ENCODE data around the gene ELN. TPM values are rescaled to one million over a fixed set of nuclear protein-coding genes. Genes with fewer than 3 reads are reported as not detected.

The ELN gene
- total RNA-seq, 2 donors from 2014 or later, result 0.10 TPM; not detected in 1

GRCh38 chr7:74061840-74062539 is 34.0 kb downstream of the ELN start:
- peak; percentile 94 to 97 for ATAC-seq
- Mint-ChIP-seq H3K4me1 (ENCODE audit: low read depth in 2 of 2) (peaks cover 7 to 16% of the 10 kb centered on the region in 2 donors), H3K4me3 (peak overlapping the region; percentile 85), H3K27me3 (peaks cover 0 to 8% of the 10 kb centered on the region in 2 donors), H3K27ac (peak overlapping the region; percentile 95 to 99), H3K9me3 (no peaks in the 10 kb centered on the region), H3K36me3 (no peaks in the 10 kb centered on the region)
- DNase-seq (ENCODE audit: low spot score), result peak; percentile 87

- H3K4me3 Mint-ChIP-seq, result no peak overlapping the region
- peaks cover 0 to 2% of the 10 kb centered on the region in 2 donors for H3K27me3 Mint-ChIP-seq
- no peaks in the 10 kb centered on the region for H3K36me3 Mint-ChIP-seq
- DNase-seq (ENCODE audit: low spot score) (no peak), ATAC-seq (no peak)
- H3K4me1 Mint-ChIP-seq (ENCODE audit: low read depth in 2 of 2), result peaks cover 7 to 13% of the 10 kb centered on the region in 2 donors
- H3K27ac Mint-ChIP-seq, result peak overlapping the region in 1 of 2 donors; percentile 99
- H3K9me3 Mint-ChIP-seq, result no peaks in the 10 kb centered on the region
These were observed 35.3 kb downstream of the ELN start for GRCh38 chr7:74063223-74063641.

- Mint-ChIP-seq H3K9me3 (no peaks in the 10 kb centered on the region), H3K36me3 (no peaks in the 10 kb centered on the region), H3K27ac (peak overlapping the region in 1 of 2 donors; percentile 60), H3K27me3 (no peaks in the 10 kb centered on the region), H3K4me1 (ENCODE audit: low read depth in 2 of 2) (peaks cover 7 to 12% of the 10 kb centered on the region in 2 donors), H3K4me3 (no peak overlapping the region)
- DNase-seq (ENCODE audit: low spot score) (no peak), ATAC-seq (no peak)
These were observed 35.7 kb downstream of the ELN start for GRCh38 chr7:74063646-74064045.

- Mint-ChIP-seq H3K36me3 (no peaks in the 10 kb centered on the region), H3K4me1 (ENCODE audit: low read depth in 2 of 2) (peaks cover 7 to 12% of the 10 kb centered on the region in 2 donors), H3K27me3 (no peaks in the 10 kb centered on the region), H3K4me3 (no peak overlapping the region), H3K27ac (no peak overlapping the region), H3K9me3 (no peaks in the 10 kb centered on the region)
- DNase-seq (ENCODE audit: low spot score), result no peak
- no peak for ATAC-seq
These were observed 36.7 kb downstream of the ELN start for GRCh38 chr7:74064696-74065095.

DNA sequence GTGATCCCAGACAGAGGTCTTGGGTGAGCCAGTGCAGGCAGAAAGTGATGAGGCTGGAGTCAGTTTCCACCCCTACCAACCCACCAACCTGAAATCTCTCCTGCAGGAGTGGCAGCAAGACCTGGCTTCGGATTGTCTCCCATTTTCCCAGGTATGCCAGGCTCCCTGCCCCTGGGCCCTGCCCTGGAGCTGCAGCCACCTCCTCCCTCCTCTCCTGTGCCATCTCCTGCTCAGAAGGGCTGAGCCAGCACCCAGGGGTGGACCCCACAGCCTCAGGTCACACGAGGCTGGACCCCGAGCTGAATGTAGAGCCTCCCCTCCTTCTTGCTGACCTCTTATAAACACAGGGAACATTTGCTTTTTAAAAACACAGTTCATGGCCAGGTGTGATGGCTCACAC is 38.7 kb downstream of the ELN start:
- Mint-ChIP-seq H3K4me1 (ENCODE audit: low read depth in 2 of 2) (peaks cover 7 to 14% of the 10 kb centered on the region in 2 donors), H3K27me3 (no peaks in the 10 kb centered on the region), H3K27ac (no peak overlapping the region), H3K4me3 (no peak overlapping the region), H3K36me3 (no peaks in the 10 kb centered on the region), H3K9me3 (no peaks in the 10 kb centered on the region)
- ATAC-seq (no peak), DNase-seq (ENCODE audit: low spot score) (no peak)

DNA sequence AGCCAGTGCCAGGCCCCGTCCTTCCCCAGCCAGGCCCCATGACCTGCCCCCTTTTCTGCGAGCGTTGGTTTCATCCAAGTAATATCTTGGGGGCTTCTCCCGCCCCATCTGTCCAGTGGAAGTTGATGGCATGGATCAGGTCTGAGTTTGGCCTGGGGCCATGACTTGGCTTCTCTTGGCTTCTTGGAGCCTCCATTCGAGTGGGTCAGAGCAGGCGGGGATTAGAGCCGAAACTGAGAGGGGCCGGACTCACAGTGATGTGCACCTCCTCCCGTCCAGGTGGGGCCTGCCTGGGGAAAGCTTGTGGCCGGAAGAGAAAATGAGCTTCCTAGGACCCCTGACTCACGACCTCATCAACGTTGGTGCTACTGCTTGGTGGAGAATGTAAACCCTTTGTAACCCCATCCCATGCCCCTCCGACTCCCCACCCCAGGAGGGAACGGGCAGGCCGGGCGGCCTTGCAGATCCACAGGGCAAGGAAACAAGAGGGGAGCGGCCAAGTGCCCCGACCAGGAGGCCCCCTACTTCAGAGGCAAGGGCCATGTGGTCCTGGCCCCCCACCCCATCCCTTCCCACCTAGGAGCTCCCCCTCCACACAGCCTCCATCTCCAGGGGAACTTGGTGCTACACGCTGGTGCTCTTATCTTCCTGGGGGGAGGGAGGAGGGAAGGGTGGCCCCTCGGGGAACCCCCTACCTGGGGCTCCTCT is 40.6 kb downstream of the ELN start:
- no peaks in the 10 kb centered on the region for H3K9me3 Mint-ChIP-seq
- no peak overlapping the region for H3K4me3 Mint-ChIP-seq
- H3K4me1 Mint-ChIP-seq (ENCODE audit: low read depth in 2 of 2), result peaks cover 0 to 7% of the 10 kb centered on the region in 2 donors
- no peak for ATAC-seq
- no peak overlapping the region for H3K27ac Mint-ChIP-seq
- no peak for DNase-seq (ENCODE audit: low spot score)
- H3K27me3 Mint-ChIP-seq, result no peaks in the 10 kb centered on the region
- no peaks in the 10 kb centered on the region for H3K36me3 Mint-ChIP-seq

DNA sequence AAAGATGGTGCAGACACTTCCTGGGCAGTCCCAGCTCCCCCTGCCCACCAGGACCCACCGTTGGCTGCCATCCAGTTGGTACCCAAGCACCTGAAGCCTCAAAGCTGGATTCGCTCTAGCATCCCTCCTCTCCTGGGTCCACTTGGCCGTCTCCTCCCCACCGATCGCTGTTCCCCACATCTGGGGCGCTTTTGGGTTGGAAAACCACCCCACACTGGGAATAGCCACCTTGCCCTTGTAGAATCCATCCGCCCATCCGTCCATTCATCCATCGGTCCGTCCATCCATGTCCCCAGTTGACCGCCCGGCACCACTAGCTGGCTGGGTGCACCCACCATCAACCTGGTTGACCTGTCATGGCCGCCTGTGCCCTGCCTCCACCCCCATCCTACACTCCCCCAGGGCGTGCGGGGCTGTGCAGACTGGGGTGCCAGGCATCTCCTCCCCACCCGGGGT is 41.1 kb downstream of the ELN start:
- Mint-ChIP-seq H3K4me3 (no peak overlapping the region), H3K27ac (no peak overlapping the region), H3K36me3 (no peaks in the 10 kb centered on the region), H3K4me1 (ENCODE audit: low read depth in 2 of 2) (peaks cover 0 to 7% of the 10 kb centered on the region in 2 donors), H3K9me3 (no peaks in the 10 kb centered on the region), H3K27me3 (no peaks in the 10 kb centered on the region)
- ATAC-seq (no peak), DNase-seq (ENCODE audit: low spot score) (no peak)

GRCh38 chr7:74069790-74070618 is 42.0 kb downstream of the ELN start:
- H3K36me3 Mint-ChIP-seq, result no peaks in the 10 kb centered on the region
- H3K27ac Mint-ChIP-seq, result peak overlapping the region in 1 of 2 donors; percentile 16
- H3K27me3 Mint-ChIP-seq, result no peaks in the 10 kb centered on the region
- H3K4me1 Mint-ChIP-seq (ENCODE audit: low read depth in 2 of 2), result peaks cover 0 to 7% of the 10 kb centered on the region in 2 donors
- DNase-seq (ENCODE audit: low spot score), result no peak
- no peak for ATAC-seq
- no peak overlapping the region for H3K4me3 Mint-ChIP-seq
- H3K9me3 Mint-ChIP-seq, result no peaks in the 10 kb centered on the region

DNA sequence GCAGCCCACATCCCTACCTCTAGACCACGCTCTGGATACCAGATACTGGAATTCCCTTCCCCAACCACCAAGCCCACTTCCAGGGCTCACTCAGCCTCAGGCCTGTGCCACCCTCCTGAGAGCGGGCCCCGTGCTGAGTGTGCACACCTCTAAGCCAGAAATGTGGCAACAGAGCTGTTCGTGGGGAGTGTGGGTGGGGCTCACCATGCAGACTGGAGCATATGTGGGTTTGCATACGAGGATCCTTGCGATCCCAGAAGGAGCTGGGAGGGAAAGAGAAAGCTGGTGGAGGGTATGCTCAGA is 42.6 kb downstream of the ELN start:
- no peak for ATAC-seq
- H3K4me1 Mint-ChIP-seq (ENCODE audit: low read depth in 2 of 2), result peaks cover 0 to 7% of the 10 kb centered on the region in 2 donors
- no peak for DNase-seq (ENCODE audit: low spot score)
- peak overlapping the region in 1 of 2 donors; percentile 16 for H3K27ac Mint-ChIP-seq
- no peaks in the 10 kb centered on the region for H3K9me3 Mint-ChIP-seq
- H3K4me3 Mint-ChIP-seq, result no peak overlapping the region
- H3K27me3 Mint-ChIP-seq, result no peaks in the 10 kb centered on the region
- H3K36me3 Mint-ChIP-seq, result no peaks in the 10 kb centered on the region

- Mint-ChIP-seq H3K27ac (no peak overlapping the region), H3K9me3 (no peaks in the 10 kb centered on the region), H3K27me3 (no peaks in the 10 kb centered on the region), H3K36me3 (no peaks in the 10 kb centered on the region), H3K4me1 (ENCODE audit: low read depth in 2 of 2) (peaks cover 0 to 7% of the 10 kb centered on the region in 2 donors), H3K4me3 (no peak overlapping the region)
- DNase-seq (ENCODE audit: low spot score) (no peak), ATAC-seq (no peak)
These were observed 43.1 kb downstream of the ELN start for GRCh38 chr7:74071121-74071520.

GRCh38 chr7:74074770-74075169 is 46.8 kb downstream of the ELN start:
- Mint-ChIP-seq H3K4me1 (ENCODE audit: low read depth in 2 of 2) (peaks cover 0 to 4% of the 10 kb centered on the region in 2 donors), H3K27me3 (no peaks in the 10 kb centered on the region), H3K27ac (no peak overlapping the region), H3K4me3 (no peak overlapping the region), H3K9me3 (no peaks in the 10 kb centered on the region), H3K36me3 (no peaks in the 10 kb centered on the region)
- DNase-seq (ENCODE audit: low spot score) (no peak), ATAC-seq (no peak)

GRCh38 chr7:74078461-74078860 is 50.5 kb downstream of the ELN start:
- no peak for ATAC-seq
- Mint-ChIP-seq H3K27me3 (no peaks in the 10 kb centered on the region), H3K9me3 (no peaks in the 10 kb centered on the region), H3K4me3 (no peak overlapping the region), H3K4me1 (ENCODE audit: low read depth in 2 of 2) (no peaks in the 10 kb centered on the region), H3K27ac (no peak overlapping the region), H3K36me3 (no peaks in the 10 kb centered on the region)
- no peak for DNase-seq (ENCODE audit: low spot score)

- Mint-ChIP-seq H3K36me3 (no peaks in the 10 kb centered on the region), H3K9me3 (no peaks in the 10 kb centered on the region), H3K27ac (no peak overlapping the region), H3K27me3 (no peaks in the 10 kb centered on the region), H3K4me3 (no peak overlapping the region), H3K4me1 (ENCODE audit: low read depth in 2 of 2) (peaks cover 0 to 10% of the 10 kb centered on the region in 2 donors)
- ATAC-seq, result no peak
- no peak for DNase-seq (ENCODE audit: low spot score)
These were observed 54.8 kb downstream of the ELN start for GRCh38 chr7:74082770-74083116.
